ENCODE measurements around the gene PPME1.

The PPME1 gene

DNA sequence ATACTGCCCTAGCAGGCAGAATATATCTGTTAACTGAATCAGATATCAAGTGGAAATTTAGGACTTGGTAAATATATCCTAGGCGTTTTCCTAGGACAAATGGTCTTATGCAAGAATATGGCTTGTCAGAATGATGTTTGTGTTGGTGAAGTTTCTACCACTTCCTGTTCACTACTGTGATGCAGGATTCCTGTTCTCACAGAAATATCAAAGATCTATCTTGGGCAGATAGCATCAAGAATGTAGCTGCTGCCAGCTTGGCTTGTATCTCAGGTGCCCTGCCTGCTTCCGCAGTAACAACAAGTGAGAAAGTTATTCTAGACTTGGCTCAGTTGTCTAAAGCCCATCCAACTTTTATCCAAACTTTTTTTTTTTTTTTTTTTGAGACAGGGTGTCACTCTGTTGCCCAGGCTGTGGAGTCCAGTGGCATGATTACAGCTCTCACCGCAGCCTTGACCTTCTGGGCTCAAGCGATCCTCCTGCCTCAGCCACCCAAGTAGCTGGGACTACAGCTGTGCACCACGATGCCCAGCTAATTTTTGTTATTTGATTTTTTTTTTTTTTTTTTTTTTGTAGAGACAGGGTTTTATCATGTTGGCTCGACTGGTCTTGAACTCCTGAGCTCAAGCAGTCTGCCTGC is 61.3 kb downstream of the PPME1 start:
- DNase-seq = no peak

DNA sequence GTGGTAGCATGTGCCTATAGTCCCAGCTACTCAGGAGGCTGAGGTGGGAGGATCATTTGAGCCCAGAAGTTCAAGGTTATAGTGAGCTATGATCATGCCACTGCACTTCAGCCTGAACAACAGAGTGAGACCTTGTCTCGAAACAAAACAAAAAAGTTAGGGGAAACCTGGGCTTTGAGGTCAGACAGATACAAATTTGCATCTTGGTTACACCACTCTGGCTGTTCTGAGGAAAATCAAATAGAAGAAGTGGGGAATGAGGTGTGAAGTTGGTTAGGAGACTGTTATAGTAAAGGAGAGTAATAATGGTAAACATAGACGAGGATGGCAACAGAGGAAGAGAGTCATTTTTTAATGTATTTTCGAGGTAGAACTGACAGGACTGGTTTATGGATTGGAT is 62.6 kb downstream of the PPME1 start:
- no peak for DNase-seq

DNA sequence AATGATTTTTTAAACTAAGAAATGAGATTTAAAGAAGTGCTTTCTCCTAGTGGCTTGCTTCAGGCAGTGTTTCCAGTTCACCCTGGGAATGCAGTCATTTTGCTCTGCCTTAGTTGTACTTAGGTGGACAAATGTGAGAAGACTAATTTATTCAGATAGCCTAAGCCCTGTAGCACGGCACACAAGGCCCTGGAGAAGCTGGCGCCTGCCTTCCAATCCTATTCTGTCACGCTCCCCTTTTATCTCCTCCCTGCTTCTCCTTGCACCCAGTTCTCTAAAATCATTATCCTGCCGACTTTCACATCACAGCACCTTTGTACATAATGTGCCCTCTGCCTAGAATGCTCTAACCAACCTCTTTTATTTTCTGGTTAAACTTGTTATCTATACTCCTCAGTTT is 64.0 kb downstream of the PPME1 start:
- DNase-seq = no peak

DNA sequence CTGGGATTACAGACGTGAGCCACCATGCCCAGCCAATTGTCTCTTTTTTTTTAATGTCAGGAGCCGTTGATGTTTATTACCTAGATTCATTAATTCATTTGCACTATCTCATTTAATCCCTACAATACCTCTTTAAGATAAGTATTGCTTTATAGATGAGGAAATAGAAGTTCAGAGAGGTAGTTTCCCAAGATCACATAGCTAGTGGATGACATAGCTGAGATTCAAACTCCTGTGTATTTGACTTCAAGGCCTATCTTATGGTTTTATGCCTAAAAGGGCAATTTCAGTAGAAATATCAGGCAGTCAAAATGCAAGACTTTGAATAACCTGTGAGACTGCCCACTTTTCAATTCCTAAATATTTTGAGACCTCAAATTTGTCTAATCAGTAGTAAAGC is 66.5 kb downstream of the PPME1 start:
- no peak for DNase-seq

DNA sequence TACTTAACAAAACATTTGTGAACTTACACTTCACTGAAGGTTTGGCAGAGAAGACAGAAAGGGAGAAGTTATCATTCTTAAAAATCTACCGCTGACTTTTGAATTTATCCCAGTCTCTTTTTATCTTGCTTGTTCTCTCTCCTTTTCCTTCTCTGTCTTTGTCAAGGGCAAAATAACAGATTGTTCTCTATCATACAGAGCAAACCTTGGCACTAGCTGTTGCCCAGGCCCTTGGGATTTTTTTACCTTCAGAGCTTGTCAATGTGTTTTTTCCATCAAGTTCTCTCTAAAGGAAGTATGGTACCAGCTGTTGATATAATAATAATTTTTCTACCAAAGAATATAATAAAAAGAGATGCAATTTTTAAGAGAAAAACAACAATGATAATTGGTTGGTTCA is 67.2 kb downstream of the PPME1 start:
- no peak for DNase-seq

DNA sequence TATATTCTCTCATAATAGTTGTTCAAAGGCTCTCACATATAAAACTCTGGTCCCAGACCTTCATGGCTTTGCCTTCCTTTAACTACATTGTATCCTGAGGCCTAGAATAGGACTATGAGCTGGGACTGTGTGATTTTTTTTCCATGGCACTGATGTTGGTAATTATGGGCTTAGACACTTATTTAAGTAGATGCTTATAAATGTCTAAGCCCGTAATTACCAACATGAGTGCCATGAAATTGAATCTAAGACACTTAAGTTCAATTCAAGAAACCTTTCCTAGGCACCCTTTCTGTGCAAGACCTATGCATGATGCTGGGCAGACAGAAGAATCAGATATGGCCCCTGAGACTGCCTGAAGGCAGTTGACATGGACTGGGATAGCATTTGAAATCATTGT is 77.4 kb downstream of the PPME1 start:
- no peak for DNase-seq

DNA sequence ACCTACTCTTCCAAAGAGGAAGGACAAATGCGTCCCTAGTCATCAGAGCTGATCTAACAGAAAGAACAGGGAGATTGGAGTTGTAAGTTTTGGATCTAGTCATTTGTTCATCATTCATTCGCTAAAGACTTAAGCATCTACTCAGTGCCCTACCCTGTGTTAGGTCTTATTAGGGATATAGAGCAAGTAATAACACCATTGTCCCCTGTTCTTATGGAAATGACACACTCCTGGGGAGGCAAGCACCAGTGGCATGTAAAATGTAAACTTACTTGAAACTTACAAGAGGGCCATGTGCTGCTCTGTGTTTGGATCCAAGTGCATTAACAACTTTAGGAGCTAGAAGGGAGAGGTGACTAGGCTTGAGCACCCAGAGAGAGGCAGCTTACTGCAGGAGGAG is 78.4 kb downstream of the PPME1 start:
- DNase-seq = no peak

DNA sequence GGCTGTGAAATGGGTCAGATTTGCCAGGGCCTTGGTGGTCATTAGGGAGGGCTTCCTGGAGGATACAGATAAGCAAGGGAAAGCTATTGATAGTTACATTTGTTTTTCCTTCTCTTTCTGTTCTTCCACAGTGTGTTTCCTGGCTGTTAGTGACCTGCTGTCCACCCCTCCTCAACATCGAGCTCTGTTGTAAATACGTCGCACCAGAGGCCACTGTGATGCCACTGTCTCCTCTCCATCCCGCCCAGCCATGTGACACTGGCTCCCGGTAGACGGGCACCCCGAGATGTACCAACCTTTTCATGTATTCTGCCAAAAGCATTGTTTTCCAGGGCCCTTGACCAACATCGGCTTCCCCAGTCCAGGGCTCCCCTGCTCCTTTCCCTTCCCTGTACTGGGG is 82.3 kb downstream of the PPME1 start:
- no peak for DNase-seq

DNA sequence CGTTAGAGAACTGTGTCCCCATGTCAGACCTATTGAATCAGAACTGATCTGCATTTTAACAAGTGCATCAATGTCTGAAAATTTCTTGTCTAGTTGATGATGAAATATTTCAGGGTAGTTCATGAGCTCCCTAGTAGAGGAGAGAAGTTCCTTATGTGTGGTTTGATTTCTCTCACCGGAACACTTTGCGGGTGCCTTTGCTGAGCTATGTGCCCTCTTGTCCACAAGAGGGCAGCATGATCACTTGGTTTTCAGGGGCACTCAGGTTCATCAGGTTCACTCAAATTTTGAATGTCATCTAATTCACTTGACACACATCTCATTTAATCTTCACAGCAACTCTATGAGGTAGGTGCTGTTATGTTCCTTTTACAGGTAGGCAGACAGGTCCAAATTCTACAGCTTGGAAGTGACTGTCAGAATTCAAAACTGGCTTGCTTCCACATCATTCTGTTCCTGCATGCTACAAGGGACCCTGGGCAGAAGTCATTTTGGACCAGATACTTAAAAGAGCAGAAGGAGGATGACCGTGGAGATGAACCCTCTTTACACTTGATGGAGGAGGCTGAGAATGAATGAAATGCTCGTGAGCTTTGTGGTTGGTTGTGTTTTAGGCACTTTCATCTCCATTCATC is 84.8 kb downstream of the PPME1 start:
- DNase-seq = no peak

DNA sequence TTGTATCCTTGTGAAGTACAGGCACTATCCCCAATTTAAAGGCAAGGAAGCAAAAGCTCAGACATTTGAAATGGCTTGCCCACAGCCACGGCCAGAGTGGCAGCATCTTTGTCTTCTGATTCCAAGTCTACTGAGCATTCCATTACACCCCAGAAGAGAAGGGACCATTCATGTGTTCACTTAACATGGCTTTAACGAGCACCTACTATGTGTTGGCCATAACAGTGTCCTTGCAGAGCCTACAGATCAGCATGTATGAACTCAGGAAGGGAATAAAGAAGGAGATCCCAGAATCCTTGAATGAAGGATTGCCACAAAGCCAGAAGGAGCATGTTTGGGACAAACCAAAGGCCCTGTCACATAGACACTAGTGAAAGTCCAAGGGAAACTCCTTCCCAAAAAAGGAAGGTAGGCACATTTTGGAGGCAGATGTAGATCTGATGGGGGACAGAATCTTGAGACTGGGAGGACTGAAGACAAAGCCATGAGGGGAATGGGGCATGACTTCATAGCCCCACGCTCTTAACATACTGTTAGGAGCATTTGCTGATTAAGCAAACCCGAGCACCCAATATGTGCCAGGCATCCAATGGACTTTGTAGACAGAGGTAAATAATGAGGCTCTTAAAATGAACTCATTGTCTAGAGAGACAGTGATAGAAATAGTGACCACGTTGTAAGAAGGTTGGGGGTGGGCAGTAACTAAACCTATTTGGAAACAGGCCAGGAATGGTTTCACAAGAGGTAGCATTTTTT is 85.5 kb downstream of the PPME1 start:
- DNase-seq = no peak

DNA sequence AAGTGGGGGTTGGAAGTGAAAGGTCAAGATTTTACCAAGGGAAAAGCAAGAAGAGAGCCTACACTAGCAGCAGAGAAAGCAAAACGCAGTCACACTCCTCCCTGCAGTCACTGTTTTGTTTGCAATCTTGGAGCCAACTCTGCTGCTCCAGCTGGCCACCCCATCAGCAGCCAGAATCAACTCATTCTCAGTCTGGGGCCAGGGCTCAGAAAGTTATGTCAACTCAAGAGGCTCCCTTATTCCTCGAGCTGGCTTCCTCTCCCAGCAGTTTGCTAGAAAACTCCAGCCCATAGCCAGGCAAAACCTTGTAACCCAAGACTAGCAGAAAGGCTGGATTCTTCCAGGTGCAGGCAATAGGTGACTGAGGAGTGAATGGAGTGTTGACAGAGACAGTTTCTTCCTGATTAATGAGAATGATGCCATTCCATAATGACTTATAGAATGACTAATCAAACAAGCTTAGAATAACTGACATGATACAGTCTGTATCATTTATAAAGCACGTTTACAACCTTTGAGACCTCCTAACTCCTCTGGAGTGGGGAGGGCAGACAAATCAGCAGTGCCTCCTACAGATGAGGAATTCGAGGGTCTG is 87.0 kb downstream of the PPME1 start:
- DNase-seq = no peak

DNA sequence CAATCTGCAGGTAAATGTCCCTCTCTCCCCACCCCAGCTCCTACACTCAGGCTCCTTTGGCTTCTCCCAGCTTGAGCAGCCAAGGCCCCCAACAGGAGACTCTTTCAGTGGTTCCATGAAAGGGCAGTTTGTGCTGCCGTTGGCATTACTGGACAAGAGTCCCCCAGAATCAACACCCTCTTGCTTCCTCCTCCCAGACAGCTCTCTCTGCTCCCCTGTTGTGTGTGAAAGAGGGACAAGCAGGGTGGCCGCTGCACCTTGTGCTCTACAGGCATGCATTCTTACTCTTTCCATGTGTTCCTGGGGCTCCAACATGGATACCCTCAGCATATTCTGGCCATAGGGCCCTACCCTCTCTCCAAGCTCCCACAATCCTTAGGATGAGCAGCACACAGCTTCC is 91.6 kb downstream of the PPME1 start:
- no peak for DNase-seq

DNA sequence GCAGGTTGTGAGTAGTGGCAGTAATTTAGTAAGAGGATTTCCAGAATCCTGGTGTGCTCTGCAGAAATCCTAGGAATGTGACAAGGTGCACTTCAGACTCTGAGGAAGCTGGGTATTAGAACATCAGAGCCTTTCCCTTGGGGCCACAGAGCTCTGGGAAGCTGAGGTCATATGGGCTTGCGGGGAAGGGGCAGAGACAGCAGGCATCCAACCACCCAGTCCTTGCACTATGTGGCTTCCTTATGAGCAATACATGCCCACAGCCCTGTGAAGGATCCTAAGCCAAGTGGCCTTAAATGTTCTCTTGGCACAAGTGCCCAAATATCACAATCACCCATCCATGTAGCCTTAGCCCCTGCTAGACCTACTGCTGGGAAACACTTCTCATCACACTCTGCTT is 94.2 kb downstream of the PPME1 start:
- no peak for DNase-seq

DNA sequence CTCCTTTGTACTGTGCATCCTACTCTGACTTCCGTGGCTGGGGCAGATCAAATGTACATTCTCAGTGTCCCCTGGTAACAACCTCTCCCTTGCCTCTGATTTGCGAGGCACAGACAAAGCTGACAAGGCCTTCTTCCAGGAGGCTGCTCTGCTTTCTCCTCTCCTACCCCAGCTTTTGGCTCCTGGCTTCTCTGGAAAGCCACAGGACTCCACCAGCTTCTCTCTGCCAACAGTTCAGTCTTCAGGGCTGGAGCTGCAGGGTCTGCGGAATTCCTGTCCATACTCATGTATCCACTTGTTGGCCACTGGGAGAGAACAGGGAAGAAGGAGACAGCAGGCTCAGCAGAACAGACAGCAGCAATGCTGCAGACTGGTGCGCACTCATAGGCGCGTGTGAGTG is 95.9 kb downstream of the PPME1 start:
- DNase-seq = no peak

DNA sequence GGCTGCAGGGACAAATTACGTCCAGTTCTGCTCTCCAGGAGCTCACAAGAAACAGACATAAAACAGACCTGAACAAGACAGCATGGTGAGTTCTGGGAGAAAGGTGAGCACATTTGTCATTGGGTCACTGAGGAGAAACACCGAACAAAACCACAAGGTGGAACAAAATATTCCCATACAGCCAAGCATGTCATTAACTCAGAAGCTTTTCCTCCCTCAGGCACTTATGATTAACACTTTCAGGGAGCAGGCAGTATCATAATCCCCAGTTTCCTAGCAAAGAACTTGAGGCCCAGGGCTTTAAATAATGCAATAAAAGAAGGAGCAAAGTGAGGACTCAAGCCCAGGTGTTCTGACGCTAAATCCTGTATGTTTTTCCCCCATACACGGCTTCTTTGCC is 97.4 kb downstream of the PPME1 start:
- no peak for DNase-seq

DNA sequence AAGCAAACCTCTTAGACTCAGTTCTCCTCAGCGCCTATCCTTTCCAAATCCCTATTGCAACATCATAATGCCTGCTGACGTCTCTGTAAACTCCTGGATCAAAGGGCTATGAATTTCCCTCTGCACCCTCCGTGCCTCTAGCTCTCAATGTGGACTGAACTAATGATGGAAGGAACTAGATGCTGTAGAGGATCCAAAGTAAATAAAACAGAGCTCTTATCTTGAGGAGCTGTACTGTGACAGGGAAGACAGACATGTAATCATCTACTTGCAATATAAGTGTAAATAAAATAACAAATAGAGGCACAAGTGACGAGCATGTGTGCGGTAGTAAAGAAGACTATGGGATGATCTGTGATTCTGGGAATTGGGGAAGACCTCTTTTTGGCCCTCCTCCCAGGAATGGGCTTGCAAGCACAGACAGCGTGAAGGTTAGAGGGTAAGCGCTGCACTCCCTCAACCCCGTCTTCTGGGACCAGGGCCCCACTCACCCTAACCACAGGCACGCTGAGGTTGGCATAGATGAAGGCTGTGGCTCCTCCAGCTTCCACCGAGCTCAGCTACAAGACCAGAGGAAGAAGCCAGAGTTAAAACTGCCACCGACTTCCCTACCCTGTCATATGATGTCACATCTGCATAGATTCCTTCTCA is 98.2 kb downstream of the PPME1 start:
- no peak for DNase-seq

DNA sequence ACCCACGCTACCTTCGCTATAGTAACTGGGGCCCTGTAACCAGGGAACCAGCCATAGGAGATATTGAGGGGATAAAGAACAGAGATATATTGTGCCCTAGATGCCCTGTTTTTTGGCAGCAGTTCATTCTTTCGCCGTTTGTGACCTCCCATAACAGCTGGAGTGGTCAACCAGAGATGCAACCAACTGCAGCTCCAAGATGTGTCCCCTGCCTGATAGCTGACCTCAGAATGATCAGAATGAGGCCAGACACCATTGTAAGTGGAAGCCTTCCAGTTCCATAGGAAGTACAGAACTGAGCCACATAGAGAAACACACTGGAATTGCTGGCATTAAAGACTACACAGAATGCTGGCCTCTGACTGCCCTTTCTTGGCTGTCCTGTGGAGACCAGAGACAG is 101.2 kb downstream of the PPME1 start:
- no peak for DNase-seq

DNA sequence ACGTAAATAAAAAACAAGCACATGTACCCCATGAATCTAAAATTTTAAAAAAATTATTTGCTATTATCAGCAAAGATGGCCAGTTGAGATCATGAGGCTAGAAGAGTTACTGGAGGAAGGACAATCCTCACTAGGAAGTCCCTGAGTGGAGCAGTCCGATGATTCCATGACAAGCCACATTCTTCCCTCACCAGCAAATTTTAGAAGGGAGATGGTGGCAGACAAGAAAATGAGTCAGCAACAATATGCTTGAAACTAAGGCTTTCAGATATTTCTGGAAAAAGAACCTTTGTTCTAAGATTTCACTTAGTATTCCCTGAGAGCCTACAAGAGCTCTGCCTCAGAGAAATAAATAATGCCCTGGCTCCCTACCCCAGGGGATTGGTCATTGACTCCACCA is 105.5 kb downstream of the PPME1 start:
- DNase-seq = no peak

DNA sequence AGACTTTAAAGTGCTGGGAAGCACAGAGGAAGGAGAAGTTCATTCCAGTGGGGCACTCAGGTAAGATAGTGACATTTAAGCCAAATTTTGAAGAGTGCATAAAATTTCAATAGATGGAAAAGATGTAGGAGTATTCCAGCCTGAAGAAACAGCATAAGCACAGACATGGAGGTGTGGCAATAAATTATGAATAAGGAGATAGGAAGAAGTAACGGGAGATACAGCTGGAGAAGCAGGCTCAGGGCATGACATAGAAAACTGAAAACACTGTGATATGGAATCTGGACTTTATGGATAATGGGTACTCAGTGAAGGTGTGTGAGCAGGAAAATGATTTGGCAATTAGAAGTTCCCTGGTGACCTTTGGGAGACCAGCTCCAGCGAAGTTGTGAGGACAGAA is 107.0 kb downstream of the PPME1 start:
- DNase-seq = no peak

DNA sequence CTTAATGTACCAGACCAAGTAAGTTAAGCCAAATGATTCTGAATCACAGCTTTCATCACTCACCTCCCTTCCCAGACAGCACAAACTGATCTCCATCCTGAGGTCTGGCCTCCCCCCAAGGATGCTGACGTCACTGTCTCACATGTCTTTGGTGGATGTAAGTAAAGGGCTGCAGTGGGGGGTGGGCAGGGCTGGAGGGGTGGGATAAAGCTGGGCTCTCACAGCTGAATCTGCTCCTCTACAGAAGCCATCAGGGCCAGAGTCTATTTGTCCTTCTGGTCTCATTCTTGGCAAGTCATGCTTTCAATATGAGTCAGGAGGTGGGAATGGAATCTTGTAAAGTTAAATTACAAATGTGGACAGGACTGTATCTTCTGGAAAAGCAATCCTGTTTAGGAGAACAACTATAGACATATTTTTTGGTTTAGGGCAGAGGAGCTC is 107.7 kb downstream of the PPME1 start:
- peak; percentile 91 for DNase-seq

DNA sequence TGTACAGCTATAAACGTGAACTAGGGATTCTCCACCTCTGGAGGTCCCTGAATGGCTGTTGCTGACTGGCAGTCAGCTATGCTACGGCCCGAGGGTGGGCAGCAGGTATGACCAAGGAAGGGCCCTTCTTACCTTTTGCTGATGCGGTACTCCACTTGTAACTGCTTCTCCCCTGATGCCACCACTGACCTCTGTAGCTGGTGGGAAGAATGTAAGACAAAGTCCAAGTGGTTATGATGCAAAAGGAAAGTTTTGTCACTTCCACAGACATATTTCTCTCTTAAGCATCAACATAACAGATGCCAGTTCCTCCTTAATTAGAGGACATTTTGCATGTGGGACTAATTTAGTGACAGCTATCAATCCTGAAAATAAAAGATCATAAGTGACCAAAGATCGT is 108.2 kb downstream of the PPME1 start:
- no peak for DNase-seq

DNA sequence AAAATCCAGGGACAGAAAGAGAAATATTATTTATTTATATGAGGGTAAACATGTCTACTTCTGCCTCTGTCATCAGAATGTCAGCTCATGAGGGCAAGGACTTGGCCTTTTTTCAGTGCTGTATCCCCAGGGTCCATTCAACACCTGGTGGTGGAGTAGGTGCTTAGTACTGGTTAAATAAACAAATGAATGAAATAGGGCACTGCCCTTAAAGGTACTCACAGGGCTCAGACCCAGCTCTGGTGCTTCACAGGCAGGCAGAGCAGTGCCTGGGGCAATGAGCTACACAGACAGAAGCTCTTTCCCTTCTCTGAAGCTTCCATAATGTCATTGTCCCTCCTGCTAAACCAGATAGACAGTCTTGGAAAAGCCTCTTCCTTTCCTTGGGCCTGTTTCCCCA is 109.4 kb downstream of the PPME1 start:
- no peak for DNase-seq

DNA sequence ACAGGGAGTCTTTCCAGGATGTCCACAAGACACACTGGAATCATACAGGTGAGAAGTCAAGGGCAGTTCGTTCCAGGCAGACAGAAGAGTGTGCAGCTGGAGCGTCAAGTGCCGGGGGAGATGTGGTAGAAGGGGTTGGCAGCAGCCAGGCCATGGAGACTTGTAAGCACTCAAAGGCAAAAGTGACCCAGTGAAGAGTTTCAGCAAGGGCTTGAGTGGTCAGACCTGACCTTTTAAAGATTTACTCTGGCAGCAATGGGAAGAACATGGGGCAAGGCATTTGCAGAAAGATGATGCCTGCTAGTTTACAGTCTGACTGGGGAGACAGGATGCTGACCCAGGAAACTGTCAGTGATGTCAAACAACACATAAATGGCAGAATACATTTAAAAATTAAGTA is 111.3 kb downstream of the PPME1 start:
- DNase-seq = no peak
